CD8-positive, alpha-beta memory T cell (primary cell): ENCODE measurements around the gene PLCD3. TPM values are rescaled to one million over a fixed set of nuclear protein-coding genes. Genes with fewer than 3 reads are reported as not detected.

Experiments used
- polyA plus RNA-seq: library from polyadenylated mRNA; unstranded; fragments of 300-500 nt; fragmentation: Illumina TruSeq; gene quantifications from one replicate; pipeline ENCODE4 v1.2.3, GENCODE V29; 2021
- total RNA-seq, 2 experiments: library from RNA; stranded (reverse); gene quantifications; one replicate each; pipeline ENCODE4 v1.2.3, GENCODE V29; 2021

PLCD3 gene
- total and polyA plus RNA-seq, 3 experiments from 2014 or later: 1.1 to 7.2 (median 5.5) TPM

Other genes with a start within 250 kb of the PLCD3 start
- 100 to 1,000 TPM; 229 to 241 TPM for gene EFTUD2, start 233.1 kb downstream of the PLCD3 start, total RNA-seq
- gene EFTUD2, start 233.1 kb downstream of the PLCD3 start, polyA plus RNA-seq: 77.6 TPM
- gene GFAP, start 217.0 kb downstream of the PLCD3 start, total RNA-seq: not detected
- not detected for gene GFAP, start 217.0 kb downstream of the PLCD3 start, polyA plus RNA-seq
- 10 to 100 TPM; 27.1 to 28.3 TPM for gene KIF18B, start 184.7 kb downstream of the PLCD3 start, total RNA-seq
- 0.10 TPM for gene KIF18B, start 184.7 kb downstream of the PLCD3 start, polyA plus RNA-seq
- gene C1QL1, start 164.2 kb downstream of the PLCD3 start, total RNA-seq: not detected
- gene C1QL1, start 164.2 kb downstream of the PLCD3 start, polyA plus RNA-seq: not detected
- gene DCAKD, start 80.9 kb downstream of the PLCD3 start, total RNA-seq: 10 to 100 TPM; 31.3 to 32.5 TPM
- 17.6 TPM for gene DCAKD, start 80.9 kb downstream of the PLCD3 start, polyA plus RNA-seq
- gene NMT1, start 71.2 kb downstream of the PLCD3 start, total RNA-seq: 100 to 1,000 TPM; 189 to 198 TPM
- gene NMT1, start 71.2 kb downstream of the PLCD3 start, polyA plus RNA-seq: 82.0 TPM
- gene ACBD4, start 3.2 kb upstream of the PLCD3 start, total RNA-seq: 1 to 10 TPM; 8.8 to 9.7 TPM
- 15.0 TPM for gene ACBD4, start 3.2 kb upstream of the PLCD3 start, polyA plus RNA-seq
- 10 to 100 TPM; 48.3 to 51.1 TPM for gene HEXIM1, start 16.0 kb upstream of the PLCD3 start, total RNA-seq
- 5.6 TPM for gene HEXIM1, start 16.0 kb upstream of the PLCD3 start, polyA plus RNA-seq
- gene HEXIM2, start 29.4 kb upstream of the PLCD3 start, total RNA-seq: 1 to 10 TPM; 7.7 to 9.3 TPM
- 4.0 TPM for gene HEXIM2, start 29.4 kb upstream of the PLCD3 start, polyA plus RNA-seq
- 100 to 1,000 TPM; 260 to 265 TPM for gene FMNL1, start 89.4 kb upstream of the PLCD3 start, total RNA-seq
- gene FMNL1, start 89.4 kb upstream of the PLCD3 start, polyA plus RNA-seq: 58.6 TPM
- under 1 TPM in 1 of 2 experiments, not detected in 1; 0.15 TPM for gene SPATA32, start 129.6 kb upstream of the PLCD3 start, total RNA-seq
- 0.33 TPM for gene SPATA32, start 129.6 kb upstream of the PLCD3 start, polyA plus RNA-seq
- gene MAP3K14, start 184.5 kb upstream of the PLCD3 start, total RNA-seq: 10 to 100 TPM; 60.2 to 62.4 TPM
- gene MAP3K14, start 184.5 kb upstream of the PLCD3 start, polyA plus RNA-seq: 9.0 TPM